ENCODE results near the gene DIS3L2. TPM values are rescaled to one million over a fixed set of nuclear protein-coding genes. Genes with fewer than 3 reads are reported as not detected.
"Not testable (repeated sequence)": the region's sequence is repeated elsewhere in the genome, so short reads cannot be mapped to it uniquely, and the experiment has no call there.

The DIS3L2 gene
- total RNA-seq, 1 donor from 2014 or later, result 53.6 TPM

- no peak for DNase-seq (ENCODE audit: extremely low spot score, unreplicated experiment)
These were observed 367.3 kb downstream of the DIS3L2 start for GRCh38 chr2:232328516-232329460.

GRCh38 chr2:232329716-232330067, 368.2 kb downstream of the DIS3L2 start:
- Mint-ChIP-seq H3K4me1 (ENCODE audit: unreplicated experiment) (peaks cover 4% of the 10 kb centered on the region), H3K27ac (no peak overlapping the region), H3K9me3 (no peaks in the 10 kb centered on the region), H3K27me3 (no peaks in the 10 kb centered on the region), H3K36me3 (no peaks in the 10 kb centered on the region), H3K4me3 (no peak overlapping the region)
- DNase-seq (ENCODE audit: extremely low spot score, unreplicated experiment), result no peak
- TF ChIP-seq CTCF (conservative IDR thresholded peaks at IDR 0.05), result no peak

More at GRCh38 chr2:232328516-232329460, 367.3 kb downstream of the DIS3L2 start:
- Mint-ChIP-seq H3K27ac (no peak overlapping the region), H3K4me3 (no peak overlapping the region), H3K36me3 (no peaks in the 10 kb centered on the region), H3K27me3 (no peaks in the 10 kb centered on the region), H3K9me3 (no peaks in the 10 kb centered on the region), H3K4me1 (ENCODE audit: unreplicated experiment) (peaks cover 4% of the 10 kb centered on the region)
- TF ChIP-seq CTCF (conservative IDR thresholded peaks at IDR 0.05), result no peak

- H3K36me3 Mint-ChIP-seq, result no peaks in the 10 kb centered on the region
- no peak for TF ChIP-seq CTCF (conservative IDR thresholded peaks at IDR 0.05)
- H3K4me3 Mint-ChIP-seq, result no peak overlapping the region
- peaks cover 4% of the 10 kb centered on the region for H3K4me1 Mint-ChIP-seq (ENCODE audit: unreplicated experiment)
- no peaks in the 10 kb centered on the region for H3K9me3 Mint-ChIP-seq
- no peak for DNase-seq (ENCODE audit: extremely low spot score, unreplicated experiment)
- H3K27me3 Mint-ChIP-seq, result no peaks in the 10 kb centered on the region
- H3K27ac Mint-ChIP-seq, result no peak overlapping the region
These were observed 368.8 kb downstream of the DIS3L2 start for GRCh38 chr2:232330068-232330999.

GRCh38 chr2:232331061-232331460, 369.5 kb downstream of the DIS3L2 start:
- not testable (repeated sequence) for H3K4me1 Mint-ChIP-seq (ENCODE audit: unreplicated experiment)

GRCh38 chr2:232331641-232332040, 370.1 kb downstream of the DIS3L2 start:
- not testable (repeated sequence) for H3K27ac Mint-ChIP-seq; H3K4me1 Mint-ChIP-seq (ENCODE audit: unreplicated experiment); H3K36me3 Mint-ChIP-seq; H3K4me3 Mint-ChIP-seq; DNase-seq (ENCODE audit: extremely low spot score, unreplicated experiment); H3K27me3 Mint-ChIP-seq; H3K9me3 Mint-ChIP-seq

More at GRCh38 chr2:232331061-232331460, 369.5 kb downstream of the DIS3L2 start:
- DNase-seq (ENCODE audit: extremely low spot score, unreplicated experiment); H3K4me3 Mint-ChIP-seq; H3K27ac Mint-ChIP-seq; H3K27me3 Mint-ChIP-seq; H3K36me3 Mint-ChIP-seq; H3K9me3 Mint-ChIP-seq: not testable (repeated sequence)

GRCh38 chr2:232332244-232332939, 370.9 kb downstream of the DIS3L2 start:
- H3K36me3 Mint-ChIP-seq; H3K27me3 Mint-ChIP-seq; H3K27ac Mint-ChIP-seq; H3K9me3 Mint-ChIP-seq; H3K4me1 Mint-ChIP-seq (ENCODE audit: unreplicated experiment); H3K4me3 Mint-ChIP-seq; DNase-seq (ENCODE audit: extremely low spot score, unreplicated experiment): not testable (repeated sequence)

Measured in type B pancreatic cell (in vitro differentiated cells).